Suppressor macrophage treated with lipopolysaccharide for 1 hour (primary cell): ENCODE results near the gene ATP6AP2.

Source experiments
- DNase-seq, 3 donors: peaks; one replicate each; pipeline ENCODE4 v3.0.0-alpha.2; 2020 to 2022

Gene ATP6AP2

GRCh38 chrX:40646489-40647306 lies 65.9 kb downstream of the ATP6AP2 start:
- DNase-seq: peak; percentile 26 to 56 (median 38)

DNA sequence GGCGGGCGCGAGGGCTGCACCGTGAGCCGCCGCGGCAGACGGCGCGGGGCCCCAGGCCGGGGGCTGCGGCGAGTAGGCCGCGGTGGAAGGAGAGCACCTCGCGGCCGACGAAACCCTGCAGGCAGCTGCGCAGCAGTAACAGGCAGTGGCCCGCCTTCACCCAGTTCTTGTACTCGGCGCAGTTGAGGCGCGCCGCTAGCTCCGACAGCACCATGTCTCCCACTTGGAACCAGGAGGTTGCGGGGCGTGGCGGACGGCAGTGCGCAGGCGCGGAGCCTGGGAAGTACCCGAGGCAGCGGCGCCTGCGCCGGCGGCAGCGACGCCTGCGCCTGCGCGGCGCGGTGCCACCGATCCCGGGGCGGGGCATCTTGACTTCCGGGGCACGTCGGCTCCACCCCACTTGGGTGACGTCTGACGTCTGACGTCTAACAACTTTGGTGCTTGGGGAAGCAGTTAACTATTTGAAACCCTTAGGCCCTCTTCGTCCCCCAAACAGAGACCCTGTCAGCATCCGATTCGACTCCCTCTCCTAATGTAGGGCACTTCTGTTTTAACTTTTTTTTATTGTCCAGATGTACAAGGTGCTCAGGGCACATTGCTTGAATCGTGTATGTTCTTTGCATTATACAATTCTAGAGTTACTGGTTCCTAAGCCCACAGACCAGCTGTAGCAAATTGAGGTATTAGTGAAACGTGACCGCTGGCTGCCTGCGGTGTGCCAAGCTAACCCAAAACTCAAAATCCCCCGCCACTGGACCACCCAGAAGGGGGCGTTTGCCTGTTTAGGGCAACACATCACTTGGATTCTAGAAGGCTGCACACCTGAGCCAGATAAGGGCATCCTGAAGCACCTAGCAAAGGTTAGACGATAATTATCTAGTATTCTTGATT lies 66.8 kb downstream of the ATP6AP2 start, which contains the start of gene CXorf38:
Gene CXorf38 (minus strand): TSS at position 255 of the 891 bp plus-strand sequence. CDS start 41 bp downstream, at position 214.
- DNase-seq: peak; percentile 92 to 96 (median 94)

DNA sequence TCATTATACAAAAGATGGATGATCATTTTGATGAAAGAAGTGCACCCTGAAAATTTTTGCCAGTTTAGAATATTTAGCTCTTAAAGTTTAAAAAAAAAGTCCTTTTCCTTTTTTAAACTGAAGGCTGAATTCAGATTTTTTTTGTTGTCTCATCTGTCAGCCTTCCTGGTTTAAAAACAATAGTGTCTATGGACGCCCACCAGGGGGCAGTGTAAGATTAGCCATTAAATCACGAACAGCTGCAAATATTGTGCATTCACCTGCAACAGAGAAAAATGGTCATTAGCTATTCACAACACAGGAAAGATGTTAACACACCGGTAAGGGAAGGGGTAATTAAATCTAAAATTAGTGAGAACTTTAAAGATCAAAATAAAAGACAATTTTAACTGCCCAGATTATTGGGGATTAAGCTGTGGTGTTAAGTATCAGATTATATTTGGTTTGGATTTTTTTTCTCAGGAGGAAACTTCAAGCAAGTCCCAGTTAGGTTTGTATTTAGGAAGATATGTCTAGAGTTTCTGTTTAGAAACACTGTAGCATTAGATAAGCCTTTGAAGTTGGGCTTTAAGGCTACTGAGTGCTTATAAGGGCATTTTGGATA lies 71.0 kb downstream of the ATP6AP2 start:
- DNase-seq: peak; percentile 62 to 81 (median 72)

DNA sequence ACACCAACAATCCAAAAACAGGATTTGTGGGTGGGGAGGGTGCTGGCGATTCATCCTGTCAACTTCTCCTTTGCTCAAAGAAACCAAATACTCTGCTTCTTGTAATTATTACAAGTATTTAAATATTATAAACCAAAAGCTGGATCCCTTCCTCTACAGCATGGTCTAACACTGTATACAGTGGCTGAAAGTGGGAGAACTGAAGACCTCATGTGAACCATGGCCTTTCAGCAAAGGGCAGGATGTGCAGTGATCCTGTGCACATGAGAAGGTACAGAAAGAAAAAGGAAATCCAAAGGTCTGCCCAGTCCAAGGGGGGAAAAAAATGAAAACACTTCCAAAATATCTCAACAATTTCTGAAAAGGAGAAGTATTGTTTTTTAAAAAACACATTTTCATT lies 71.9 kb downstream of the ATP6AP2 start:
- DNase-seq: no peak

DNA sequence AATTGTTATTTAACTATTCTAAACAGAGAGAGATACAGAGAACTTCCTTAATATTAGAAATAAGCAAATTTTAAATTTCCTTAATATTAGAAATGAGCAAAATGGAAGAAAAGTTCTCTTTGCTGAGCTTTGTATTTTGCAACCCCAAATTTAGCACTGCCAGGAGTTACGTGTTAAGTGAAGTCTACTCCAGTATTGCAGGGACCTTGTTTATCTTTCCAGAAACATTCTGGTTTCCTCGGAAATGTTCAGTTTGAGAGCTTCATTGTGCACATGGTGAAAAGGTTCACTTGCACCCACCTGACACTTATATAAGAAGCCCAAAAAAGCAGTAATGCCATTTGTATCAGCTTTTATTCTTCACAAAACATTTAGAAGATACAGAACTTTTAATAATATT lies 72.8 kb downstream of the ATP6AP2 start:
- DNase-seq: no peak
